CD4-positive, alpha-beta T cell treated with Interferon gamma for 1 hour (primary cell): Measurements from ENCODE around the gene SRMS.
"Not testable (repeated sequence)": the region's sequence is repeated elsewhere in the genome, so short reads cannot be mapped to it uniquely, and the experiment has no call there.

Experiments
- DNase-seq: peaks from one replicate; pipeline ENCODE4 v3.0.0-alpha.2; 2020

Gene SRMS

DNA sequence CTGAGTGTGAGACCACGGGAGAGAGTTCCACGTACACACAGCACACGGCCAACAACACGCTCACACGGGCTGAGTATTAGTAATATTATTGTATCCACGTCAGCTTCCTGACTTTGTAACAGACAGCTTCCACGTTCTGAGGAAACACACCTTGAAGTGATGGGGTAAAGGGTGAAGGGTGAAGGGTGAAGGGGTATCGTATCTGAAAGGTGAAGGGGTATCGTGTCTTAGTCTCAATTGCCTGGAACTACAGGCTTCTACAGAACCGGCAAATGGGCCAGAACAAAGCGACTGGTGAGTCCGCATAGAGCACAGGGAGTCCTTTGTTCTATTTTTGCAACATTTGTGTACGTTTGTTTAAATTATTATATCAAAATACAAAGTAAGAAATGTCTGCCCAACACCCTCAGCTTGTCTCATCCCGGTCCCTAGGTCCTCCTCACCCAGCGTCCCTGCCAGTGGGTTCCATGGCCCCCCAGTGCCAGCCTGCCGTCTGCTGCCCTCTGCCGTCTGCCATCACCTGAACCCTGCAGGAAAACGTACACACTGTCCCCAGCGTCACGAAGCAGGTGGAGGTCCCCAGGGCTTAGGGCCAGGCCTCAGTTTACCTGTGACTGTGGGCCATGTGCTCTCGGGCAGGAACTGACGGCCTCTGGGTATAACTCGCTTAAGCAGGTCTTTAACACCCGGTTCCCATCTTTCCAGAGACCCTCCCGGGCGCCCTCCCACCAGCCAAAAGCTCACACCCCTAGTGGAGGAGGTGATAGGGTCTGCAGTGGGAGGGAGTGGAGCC lies 30.9 kb upstream of the SRMS start:
- DNase-seq: no peak

DNA sequence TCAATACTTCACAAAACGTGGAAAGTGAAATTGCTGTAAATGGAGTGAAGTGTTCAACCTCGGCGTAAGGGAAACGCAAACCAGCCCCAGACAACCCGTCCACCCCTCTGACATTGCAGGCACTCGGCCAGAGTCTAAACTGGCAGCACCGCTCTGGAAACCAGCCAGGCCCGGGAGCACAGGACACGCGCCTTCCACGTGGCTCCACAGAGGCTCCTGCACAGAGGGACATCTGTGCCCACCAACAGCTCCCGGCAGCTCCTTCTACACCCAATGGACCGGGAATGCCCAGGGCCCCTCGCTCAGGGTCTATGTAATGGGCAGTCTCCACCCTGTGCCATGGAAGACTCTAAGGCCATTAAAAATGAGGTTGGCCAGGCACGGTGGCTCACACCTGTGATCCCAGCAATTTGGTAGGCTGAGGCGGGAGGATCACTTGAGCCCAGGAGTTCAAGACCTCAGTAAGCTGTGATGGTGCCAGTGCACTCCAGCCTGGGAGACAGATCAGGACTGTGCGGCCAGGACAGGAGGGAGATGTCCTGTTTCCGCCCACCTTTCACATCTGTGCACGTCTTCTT lies 29.9 kb upstream of the SRMS start:
- DNase-seq: no peak

DNA sequence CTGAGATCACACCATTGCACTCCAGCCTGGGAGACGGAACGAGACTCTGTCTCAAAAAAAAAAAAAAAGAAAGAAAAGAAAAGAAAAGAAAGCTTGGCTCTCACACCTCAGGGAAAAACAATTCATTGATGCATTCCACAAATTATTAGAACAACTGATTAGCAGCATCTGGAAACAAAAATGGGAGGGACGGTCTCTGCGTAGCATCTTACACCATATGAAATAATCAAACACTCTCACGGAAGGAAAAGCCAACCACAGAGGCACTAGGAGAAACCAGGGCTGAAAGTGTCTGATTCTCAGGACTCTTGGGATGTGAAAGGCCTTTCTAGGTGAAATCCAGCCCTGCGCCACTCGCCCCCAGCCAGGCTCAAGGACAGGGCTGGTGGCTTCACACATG lies 28.8 kb upstream of the SRMS start:
- no peak for DNase-seq

DNA sequence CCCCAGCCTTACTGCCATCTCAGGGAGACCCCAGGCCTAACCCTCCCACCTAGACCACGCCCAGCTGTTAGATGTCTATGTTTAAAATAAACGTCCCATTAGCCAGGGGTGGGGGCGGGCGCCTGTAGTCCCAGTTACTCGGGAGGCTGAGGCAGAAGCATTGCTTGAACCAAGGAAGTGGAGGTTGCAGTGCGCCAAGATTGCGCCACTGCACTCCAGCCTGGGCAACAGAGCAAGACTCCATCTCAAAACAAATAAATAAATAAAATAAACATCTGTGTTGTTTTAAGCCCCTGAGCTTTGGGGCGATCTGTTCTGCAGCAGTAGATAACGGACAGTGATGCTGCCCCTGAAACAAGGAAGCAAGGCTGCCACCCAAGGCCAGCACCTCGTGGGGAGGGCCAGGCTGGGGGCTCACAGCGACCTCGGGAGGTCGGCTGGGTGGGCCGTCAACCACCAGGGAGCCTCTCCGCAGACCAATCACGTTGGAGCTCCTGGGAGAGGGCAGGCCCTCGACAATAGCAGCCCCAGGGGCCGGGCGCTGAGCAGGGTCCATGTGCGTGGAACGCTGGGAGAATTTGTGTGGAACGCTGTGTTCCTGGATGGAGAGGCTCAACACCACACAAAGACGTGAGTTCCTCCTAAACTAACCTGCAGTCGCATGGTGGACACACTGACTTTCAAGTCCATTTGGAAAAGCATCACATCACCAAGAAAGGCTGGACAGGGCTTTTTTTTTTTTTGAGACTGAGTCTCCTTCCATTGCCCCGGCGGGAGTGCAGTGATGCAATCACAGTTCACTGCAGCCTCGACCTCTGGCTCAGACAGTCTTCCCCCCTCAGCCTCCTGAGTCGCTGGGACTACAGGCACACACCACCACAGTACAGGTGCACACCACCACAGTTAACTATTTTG lies 27.5 kb upstream of the SRMS start:
- DNase-seq: no peak

DNA sequence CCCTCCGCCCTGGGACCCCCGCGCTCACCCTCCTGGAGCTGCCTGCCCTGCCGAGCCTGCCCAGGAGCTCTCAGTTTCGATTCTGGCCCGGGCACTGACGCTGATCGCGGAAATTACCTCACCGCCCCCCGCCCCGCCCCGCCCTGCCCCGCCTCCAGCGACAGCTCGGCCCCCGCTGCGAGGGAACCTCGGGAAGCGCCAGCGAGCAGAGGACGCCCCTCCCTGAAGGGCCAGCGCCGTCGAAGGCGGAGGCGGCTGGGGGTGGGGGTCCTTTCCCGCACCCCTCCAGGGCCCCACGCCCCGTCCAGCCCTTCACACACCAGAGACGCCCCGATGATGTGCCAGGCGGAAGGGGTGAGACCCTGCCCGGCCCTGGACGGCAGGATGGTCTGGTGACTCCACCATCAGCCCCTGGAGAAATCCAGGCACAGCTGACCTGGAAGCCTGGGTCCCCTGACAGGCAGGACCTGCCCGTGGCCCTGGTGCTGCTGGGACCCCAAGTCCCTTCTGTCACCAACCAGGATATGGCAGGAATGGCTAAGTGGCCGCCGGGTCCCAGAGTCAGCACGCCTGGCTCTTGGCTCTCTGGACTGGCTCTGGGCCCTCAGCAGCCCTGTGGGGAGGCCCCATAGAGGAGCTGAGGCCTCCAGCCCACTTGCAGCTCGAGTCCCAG lies 26.7 kb upstream of the SRMS start, which contains the start of gene HELZ2:
Gene HELZ2 (minus strand): TSS at position 84 of the 673 bp plus-strand sequence. CDS start 1,854 bp downstream, outside the sequence.
- peak; percentile 82 for DNase-seq

DNA sequence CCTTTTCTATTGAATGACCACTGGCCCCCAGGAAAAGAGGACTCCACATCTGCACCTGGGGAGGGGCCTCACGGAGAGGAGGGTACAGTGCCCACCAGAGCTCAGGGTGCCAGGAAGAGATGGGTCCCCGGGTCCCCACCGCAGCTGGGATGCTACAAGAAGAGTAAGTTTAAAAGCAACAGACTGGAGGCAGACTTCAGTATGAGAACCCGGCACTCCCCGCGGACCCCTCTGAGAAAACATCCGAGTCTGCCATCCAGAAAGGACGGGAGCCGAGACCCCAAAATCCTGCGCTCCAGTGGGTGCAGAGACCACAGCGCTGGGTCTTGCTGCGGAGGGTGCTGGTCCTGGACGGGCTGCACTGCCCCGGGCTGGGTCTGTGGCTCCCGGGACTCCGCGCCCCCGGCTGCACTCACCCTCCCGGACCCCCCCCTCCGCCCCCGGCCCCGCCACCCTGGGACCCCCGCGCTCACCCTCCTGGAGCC lies 26.1 kb upstream of the SRMS start:
- DNase-seq: no peak

DNA sequence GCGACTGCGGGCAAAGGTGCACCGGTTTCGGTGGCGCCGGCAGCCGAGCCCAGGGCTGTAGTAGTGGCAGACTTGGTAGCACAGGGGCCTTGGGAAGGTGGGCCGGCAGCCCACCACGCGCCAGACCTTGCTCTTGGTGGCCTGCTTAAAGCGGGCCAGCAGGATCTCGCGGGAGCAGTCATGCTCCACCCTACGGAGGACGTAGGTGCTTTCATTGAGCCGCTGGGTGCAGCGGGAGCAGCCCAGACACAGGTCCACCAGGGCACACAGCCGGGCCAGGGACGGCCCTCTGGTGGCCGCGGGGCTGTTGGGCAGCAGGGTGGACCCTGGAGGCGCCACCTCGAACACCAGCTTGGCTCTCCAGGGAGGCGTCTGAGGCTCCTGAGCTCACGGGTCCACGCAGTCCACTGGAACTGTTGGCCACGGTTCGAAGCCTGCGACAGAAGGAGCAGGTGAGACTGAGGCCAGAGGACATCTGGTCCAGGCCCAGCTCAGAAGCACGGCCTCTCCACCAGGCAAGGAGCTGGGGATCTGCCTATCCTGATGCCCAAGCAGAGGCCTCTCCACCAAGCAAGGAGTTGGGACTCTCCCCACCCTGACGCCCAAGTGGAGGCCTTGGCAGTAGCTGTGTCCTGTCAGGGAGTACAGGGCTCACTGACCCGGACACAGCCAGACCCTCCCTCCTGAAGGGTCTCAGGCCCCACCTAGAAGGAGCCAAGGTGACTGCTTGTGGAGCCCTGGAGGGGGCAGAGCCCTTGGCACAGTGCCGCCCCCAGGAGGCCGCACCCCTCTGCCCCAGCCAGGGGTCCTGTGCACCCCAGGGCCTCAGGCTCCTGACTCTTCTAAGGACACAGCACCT lies 25.5 kb upstream of the SRMS start:
- DNase-seq: no peak

DNA sequence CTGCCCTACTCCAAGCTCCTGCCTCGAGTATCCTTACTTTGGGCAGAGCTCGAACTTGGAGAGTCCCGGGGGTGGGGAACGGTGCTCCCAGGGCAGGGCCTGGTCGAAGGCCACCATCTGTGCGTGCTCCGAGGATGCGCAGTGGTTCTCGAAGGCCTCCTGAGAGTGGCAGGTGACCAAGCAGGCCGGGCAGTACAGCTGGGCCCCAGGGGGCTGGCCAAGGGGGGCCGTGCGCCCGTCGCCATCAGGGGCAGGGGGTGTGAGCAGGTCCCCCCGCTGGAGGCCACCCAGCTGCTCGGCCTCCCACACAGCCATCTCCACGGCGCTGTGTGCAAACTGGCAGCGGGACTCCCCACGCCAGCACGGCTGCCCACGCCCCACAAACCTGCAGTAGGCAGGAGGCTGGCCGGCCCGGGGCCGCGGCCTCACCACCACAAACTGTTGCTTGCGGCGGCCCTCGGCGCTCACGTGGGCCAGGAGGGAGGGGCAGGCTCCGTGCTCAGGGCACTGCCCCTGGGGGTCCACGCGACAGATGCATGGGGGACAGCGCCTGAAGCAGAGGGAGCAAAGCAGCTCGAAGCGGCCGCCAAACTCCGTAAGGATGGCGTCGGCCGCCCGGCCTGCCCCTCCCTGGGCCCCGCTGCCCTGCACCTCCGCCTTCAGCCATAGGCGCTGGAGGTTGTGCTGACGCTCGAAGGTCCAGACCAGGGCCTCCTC lies 24.7 kb upstream of the SRMS start:
- no peak for DNase-seq

DNA sequence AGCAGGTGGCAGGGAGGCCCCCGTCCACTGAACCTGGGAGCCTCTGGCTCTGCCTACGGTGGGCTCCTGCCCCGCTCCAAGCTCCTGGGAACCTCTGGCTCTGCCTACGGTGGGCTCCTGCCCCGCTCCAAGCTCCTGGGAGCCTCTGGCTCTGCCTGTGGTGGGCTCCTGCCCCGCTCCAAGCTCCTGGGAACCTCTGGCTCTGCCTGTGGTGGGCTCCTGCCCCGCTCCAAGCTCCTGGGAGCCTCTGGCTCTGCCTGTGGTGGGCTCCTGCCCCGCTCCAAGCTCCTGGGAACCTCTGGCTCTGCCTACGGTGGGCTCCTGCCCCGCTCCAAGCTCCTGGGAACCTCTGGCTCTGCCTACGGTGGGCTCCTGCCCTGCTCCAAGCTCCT lies 23.5 kb upstream of the SRMS start:
- DNase-seq: not testable (repeated sequence)

DNA sequence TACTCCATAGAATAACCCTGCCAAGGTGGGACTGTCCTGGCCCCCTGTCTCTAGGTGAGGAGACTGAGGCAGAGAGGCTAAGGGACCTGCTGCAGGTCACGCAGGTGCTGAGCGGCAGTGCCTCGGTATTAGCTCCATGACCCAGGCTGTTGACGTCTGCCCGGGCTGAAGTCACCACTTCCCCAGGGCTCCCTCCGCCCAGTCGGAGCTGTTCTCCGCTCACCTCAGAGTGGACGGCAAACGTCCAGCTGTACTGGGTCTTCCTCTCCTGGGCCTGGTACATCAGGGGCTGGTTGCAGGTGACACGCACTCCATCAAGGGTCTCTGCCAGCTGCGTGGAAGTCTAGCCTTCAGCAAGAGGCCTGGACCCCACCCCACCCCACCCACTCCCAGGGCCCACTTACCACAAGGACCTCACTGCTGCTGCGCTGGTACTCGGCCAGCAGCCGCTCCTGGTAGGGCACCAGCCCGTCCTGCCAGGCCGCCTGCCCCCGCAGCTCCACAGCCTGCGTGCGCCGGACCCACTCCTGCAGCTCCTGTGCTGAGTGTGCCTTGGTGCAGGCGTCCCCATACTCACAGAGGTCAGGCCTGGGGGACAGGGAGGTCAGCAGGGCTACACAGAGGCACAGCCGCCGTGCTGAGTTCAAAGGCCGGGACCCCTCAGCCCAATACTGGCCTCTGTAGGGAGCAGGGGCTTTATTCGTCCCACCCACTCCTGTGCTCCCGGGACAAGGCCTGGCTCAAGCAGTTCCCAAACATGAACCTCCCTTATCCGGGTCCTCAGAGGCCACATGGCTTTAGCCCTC lies 22.9 kb upstream of the SRMS start:
- no peak for DNase-seq

DNA sequence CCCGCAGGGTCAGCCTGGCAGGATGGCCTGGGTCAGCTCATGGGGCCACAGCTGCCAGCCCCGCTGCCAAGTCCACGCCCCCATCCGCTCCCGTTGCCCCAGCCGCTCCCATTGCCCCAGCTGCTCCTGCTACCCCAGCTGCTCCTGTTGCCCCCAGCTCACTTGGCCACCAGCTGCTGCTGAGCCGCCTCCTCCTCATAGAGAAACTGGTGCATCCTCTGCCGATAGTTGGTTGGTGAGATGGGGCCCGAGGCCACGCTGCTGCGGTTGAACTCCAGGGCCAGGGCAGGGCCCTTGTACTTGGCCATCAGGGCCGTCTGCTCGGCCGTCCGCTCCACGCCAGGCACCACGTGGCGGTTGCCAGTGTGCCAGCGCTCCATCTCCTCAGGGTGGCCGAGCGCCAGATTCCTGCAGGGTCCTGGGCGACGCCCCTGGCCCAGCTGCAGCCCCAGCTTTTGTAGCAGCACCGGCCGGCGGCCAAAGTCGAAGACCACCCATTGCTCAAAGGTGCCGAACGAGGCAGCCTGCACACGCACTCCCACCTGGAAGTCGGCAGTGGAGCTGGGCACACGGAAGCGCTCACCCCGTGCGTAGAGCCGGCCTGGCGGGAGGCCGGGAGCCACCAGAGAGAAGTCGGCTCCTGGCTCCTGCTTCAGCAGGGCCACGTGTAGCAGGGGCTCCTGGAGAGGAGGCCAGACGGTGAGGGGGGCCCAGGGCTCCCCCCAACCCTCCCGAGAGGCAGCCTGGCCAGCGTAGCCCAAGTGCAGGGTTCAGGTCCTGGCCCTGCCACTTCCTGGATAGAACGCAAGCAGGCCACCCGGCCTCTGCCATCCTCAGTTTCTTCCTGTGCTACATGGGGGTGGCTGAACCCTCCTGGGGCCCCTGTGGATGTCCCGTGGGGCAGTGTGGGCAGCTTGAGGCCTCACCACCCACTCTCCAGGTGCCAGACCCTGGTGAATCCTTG lies 21.7 kb upstream of the SRMS start:
- DNase-seq: no peak

DNA sequence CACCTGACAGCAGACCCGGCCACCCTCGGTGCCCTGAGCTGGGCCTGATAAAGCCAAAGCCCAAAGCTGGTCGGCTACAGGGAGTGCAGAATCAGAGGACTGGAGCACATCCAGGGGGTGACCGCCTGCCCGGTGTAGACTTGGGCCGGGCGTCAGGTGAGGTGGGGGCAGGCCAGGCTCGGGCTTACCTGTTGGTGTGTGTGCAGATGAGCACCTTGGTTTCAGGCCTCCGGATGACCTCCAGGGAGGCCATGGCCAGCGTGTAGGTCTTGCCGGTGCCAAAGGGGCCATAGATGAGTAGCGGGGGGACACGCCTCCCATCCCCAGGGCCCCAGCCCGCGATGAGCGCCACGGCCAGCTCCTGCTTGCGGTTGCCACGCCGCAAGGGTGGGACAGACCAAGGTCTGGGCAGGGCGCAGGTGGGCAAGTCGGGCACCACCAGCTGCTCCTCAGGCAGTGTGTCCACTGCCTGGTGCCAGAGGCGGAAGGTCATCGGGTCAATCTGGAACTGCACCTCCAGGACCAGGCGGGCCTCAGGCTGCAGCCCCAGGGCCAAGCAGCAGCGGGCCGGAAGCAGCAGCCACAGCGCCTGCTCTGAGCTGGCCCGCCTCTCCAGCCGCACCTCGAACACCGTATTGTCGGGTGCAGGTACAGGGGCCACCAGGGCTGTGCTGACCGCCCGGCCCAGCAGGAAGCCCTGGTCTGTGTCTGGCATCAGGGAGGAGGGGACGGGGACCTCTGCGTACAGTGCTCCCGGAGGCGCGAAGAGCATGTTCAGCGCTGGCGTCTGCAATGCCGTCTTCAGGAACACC lies 20.8 kb upstream of the SRMS start:
- DNase-seq: no peak

DNA sequence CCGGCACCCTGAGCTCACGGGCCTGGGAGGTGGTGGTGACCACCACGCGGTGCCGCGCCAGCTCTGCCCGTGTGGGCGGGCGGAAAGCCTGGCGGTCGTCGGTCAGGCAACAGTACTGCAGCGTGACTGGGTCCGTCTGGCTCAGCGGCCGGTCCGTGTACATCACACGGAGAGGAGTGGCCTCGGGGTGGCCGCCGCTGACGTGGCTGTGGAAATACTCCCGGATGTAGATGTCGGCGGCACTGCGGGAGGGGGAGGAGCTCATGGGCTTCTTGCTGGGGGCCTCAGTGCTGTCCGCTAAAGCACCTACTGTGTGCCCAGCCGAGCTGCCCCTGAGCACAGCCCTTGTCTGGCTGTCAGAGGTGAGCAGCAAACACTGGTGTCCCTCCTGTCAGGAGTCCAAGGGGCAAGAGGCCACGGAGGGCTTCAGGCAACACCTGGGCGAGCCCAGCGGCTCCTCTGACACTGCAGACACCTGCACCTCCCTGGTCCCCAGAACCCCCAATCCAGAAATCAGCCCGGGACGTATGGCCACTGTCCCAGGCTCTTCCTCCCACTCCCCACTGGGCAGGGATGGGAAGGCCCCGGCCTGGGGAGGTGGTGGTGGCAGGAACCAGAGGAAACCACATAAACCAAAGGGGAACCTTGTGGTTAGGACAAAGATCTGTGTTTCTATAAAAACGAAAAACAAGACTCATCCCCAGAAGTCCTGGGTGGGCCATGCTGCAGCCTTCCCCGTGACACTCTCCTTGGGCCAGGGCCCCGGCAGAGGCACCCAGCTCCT lies 20.0 kb upstream of the SRMS start:
- peak; percentile 74 for DNase-seq

DNA sequence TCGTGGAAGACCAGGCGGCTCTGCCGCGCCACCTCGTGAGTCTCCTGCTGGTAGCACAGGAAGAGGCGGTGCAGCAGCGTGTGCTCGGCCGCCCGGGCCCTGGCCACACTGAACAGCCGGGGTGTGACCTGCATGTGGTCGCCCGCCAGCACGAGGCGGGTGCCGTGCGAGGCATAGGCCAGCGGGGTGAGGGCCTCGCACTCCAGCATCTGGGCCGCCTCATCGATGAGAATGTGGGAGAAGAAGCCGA lies 19.5 kb upstream of the SRMS start:
- no peak for DNase-seq

DNA sequence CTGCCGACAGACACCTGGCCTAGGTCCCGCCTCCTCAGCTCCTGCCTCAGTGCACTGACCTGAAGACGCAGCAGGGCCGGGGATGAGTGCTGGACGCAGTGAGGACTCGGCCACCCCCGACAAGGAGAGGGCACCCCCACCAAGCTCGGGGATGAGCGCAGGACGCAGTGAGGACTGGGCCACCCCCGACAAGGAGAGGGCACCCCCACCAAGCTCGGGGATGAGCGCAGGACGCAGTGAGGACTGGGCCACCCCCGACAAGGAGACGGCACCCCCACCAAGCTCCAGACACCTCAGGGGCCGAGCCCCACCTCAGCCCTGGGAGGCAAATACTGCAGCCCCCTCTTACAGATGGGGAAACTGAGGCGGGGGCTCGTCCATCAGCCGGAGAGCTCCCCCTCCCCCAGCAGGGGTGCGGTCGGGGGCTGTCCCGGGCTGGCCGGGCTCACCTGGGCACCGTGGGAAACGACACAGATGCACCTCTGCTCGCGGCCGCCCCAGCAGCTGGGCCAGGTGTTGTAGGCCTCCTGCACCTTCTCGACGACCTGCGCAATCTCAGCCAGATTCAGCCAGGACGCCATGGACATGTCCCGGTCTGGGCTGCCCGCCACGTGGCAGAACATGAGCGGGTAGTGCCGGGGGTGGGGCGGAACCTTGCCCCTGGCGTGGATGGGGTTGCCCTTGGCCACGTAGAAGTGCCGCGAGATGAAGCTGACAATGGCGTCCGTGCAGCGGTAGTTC lies 19.0 kb upstream of the SRMS start:
- no peak for DNase-seq

DNA sequence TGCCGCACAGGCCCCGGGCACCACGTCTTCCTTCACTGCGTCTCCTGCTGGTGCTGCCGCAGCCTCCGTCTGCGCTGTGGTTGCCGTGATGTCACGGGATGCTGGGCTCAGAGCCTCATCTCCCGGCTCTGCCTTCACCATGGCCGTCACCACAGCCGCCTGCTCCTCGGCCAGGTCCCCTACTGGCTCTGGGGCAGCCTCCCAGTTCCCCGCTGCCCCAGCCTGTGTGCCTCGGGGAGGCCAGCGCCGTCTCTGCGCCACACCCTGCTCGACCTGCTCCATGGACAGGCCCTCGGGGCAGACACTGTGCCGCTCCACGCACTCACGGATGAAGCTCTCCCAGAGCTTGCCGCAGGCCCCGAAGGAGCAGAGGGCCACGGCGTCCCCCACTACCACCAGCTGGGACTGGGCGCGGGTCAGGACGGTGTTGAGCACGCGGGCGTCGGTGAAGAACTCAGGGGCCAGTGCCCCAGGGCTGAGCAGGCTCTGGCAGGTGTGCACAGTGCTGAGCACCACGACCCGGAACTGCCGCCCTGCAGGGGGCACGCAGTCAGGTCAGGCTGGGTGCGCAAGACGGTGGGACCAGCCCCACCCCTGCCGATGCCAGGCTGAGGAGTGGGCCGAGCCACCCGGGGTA lies 18.3 kb upstream of the SRMS start:
- no peak for DNase-seq
